K562 (cell line): ENCODE data around the gene EIF3K. TPM values are rescaled to one million over a fixed set of nuclear protein-coding genes. Genes with fewer than 3 reads are reported as not detected.

ENCODE experiments used
- CHAMP1 ChIP-seq: fragments of 450-650 bp; IDR thresholded peaks from 2 replicates; pipeline ENCODE4 v1.6.1; 2016; ENCODE audit warnings: mild to moderate bottlenecking
- DMBX1 ChIP-seq: fragments of 250-450 bp; sonication (Bioruptor Pico); IDR thresholded peaks from 2 replicates; pipeline ENCODE4 v1.8.0; 2022; ENCODE audit warnings: inconsistent platforms, mild to moderate bottlenecking, moderate library complexity, borderline replicate concordance
- MBD2 ChIP-seq: sonication (generic); IDR thresholded peaks from 2 replicates; pipeline ENCODE4 v1.6.1; 2016; ENCODE audit warnings: low read depth, borderline replicate concordance
- NR2C1 ChIP-seq, 2 experiments: fragments of 450-650 bp; IDR thresholded peaks; 2 replicates each; pipeline ENCODE4 v1.6.1; 2017; ENCODE audit warnings: mild to moderate bottlenecking in 2 of 2, antibody characterized with exemption in 1 of 2, inconsistent platforms in 1 of 2, missing compliant biosample characterization in 1 of 2, missing genetic modification characterization in 1 of 2
- STAT6 ChIP-seq: sonication (generic); formaldehyde crosslinking; IDR thresholded peaks from 2 replicates; pipeline ENCODE4 v1.8.1; 2023; ENCODE audit warnings: mild to moderate bottlenecking, missing genetic modification reagents
- YY1 ChIP-seq, 3 experiments: IDR thresholded peaks; 2 replicates each; pipeline ENCODE4 v1.6.1; 2011; ENCODE audit warnings: low read length in 2 of 3, mild to moderate bottlenecking in 2 of 3, moderate library complexity in 2 of 3, borderline replicate concordance in 1 of 3, control low read depth in 1 of 3, low read depth in 1 of 3; ENCODE audit not compliant: insufficient read depth in 3 of 3, insufficient replicate concordance in 2 of 3, control insufficient read depth in 1 of 3, insufficient read length in 1 of 3; ENCODE audit errors: extremely low read depth in 1 of 3
- ZNF175 ChIP-seq: fragments of 200-800 bp; sonication (Bioruptor generic); IDR thresholded peaks from 2 replicates; pipeline ENCODE4 v1.6.1; 2016; ENCODE audit warnings: low read depth, mild to moderate bottlenecking, missing genetic modification characterization, missing compliant biosample characterization
- ZNF41 ChIP-seq: fragments of 250-450 bp; sonication (Bioruptor Pico); conservative IDR thresholded peaks from 2 replicates; pipeline ENCODE4 v1.4.0; 2020; ENCODE audit warnings: mild to moderate bottlenecking
- ZNF644 ChIP-seq: fragments of 200-800 bp; sonication (Bioruptor generic); IDR thresholded peaks from 2 replicates; pipeline ENCODE4 v1.6.1; 2016; ENCODE audit warnings: low read depth, missing genetic modification characterization, missing compliant biosample characterization
- ZNF766 ChIP-seq: fragments of 200-800 bp; sonication (Bioruptor generic); conservative IDR thresholded peaks from 2 replicates; pipeline ENCODE4 v1.6.1; 2016; ENCODE audit warnings: missing genetic modification characterization, missing compliant biosample characterization
- ZNF79 ChIP-seq: fragments of 250-450 bp; sonication (Bioruptor Pico); IDR thresholded peaks from 2 replicates; pipeline ENCODE4 v1.4.0; 2020; ENCODE audit warnings: low read depth, mild to moderate bottlenecking, moderate library complexity
- polyA plus RNA-seq, 8 experiments: library from polyadenylated mRNA; depleted of rRNA in 4 of 8; stranded (reverse) in 5 of 8; unstranded in 3 of 8; fragments of >200 nt; fragmentation: Nextera tagmentation in 2 of 8; fragmentation: Illumina TruSeq in 1 of 8; extraction: Ambion mirVana in 2 of 8; extraction: Trizol in 1 of 8; gene quantifications; 2 replicates each; pipeline versions ENCODE4 v1.2.1 to v1.2.3, GENCODE V29; 2011 to 2014; ENCODE audit warnings: inconsistent platforms in 1 of 8, missing spikeins in 1 of 8
- total RNA-seq, 7 experiments: library from RNA; depleted of rRNA in 6 of 7; stranded (reverse); fragments of >200 nt in 6 of 7; fragmentation: Illumina TruSeq in 2 of 7; extraction: Trizol in 2 of 7; gene quantifications; 2 replicates each; pipeline versions ENCODE4 v1.2.1 to v1.2.3, GENCODE V29; 2011 to 2021; ENCODE audit warnings: low replicate concordance in 1 of 7

The EIF3K gene
- total and polyA plus RNA-seq, 9 of the 15 experiments (the other 6 are each of a cell fraction or from before 2014, with no cell fraction given): 387 to 1,827 (median 733) TPM

- TF ChIP-seq DMBX1 (CRISPR knock-in tag): peak; percentile 91; the same call in 1 of the 2 replicates
- TF ChIP-seq NR2C1 (IDR thresholded peaks at IDR 0.05): no peak
- TF ChIP-seq NR2C1 (tag; IDR thresholded peaks at IDR 0.05): peak; percentile 48; the same call in 1 of the 2 replicates
- TF ChIP-seq ZNF41 (CRISPR knock-in tag): 0 out of 2 replicates have a peak, but pooled peaks have one; percentile 47
- peak; percentile 54; the same call in 1 of the 2 replicates for TF ChIP-seq ZNF644 (tag)
- TF ChIP-seq ZNF766 (CRISPR knock-in tag): peak; percentile 68
- no peak for TF ChIP-seq CHAMP1
- peak; percentile 5; the same call in 1 of the 2 replicates for TF ChIP-seq MBD2
- TF ChIP-seq ZNF79 (CRISPR knock-in tag): 0 out of 2 replicates have a peak, but pooled peaks have one; percentile 60
- TF ChIP-seq YY1 (IDR thresholded peaks at IDR 0.05; ENCODE audit: borderline replicate concordance in 1 of 3, control insufficient read depth in 1 of 3, extremely low read depth in 1 of 3, insufficient read depth in 3 of 3, insufficient read length in 1 of 3, insufficient replicate concordance in 2 of 3, low read depth in 1 of 3, low read length in 2 of 3): peak in 1 of 3 experiments; percentile 0
- TF ChIP-seq STAT6 (CRISPR knock-in tag): no peak
- TF ChIP-seq ZNF175 (CRISPR knock-in tag): peak; percentile 97
Measured at GRCh38 chr19:38684078-38684861, 65.3 kb downstream of the EIF3K start (continued).
